K562 (cell line): ENCODE measurements around the gene GP1BB. TPM values are rescaled to one million over a fixed set of nuclear protein-coding genes. Genes with fewer than 3 reads are reported as not detected.

Source experiments
- ATAC-seq: fragments of 200-7000 bp; cut with Tn5 transposase; 3 replicates; pipeline ENCODE4 v1.9.1; 2020; ENCODE audit warnings: moderate library complexity
- BruUV-seq: library from RNA; stranded (reverse); fragments of 400-500 nt; replicated peaks from 2 replicates; lab custom pipeline; 2021; lab: Mats Ljungman, UMichigan
- CTCF ChIA-PET: fragments of 300-600 bp; formaldehyde crosslinking; extraction: SDS; loops from one replicate; lab custom pipeline; 2021; ENCODE audit warnings: low intra/inter-chr PET ratio; lab: Yijun Ruan, JAX
- POLR2A ChIA-PET: fragments of 300-600, 350-650 bp; sonication (Branson Sonifier 250); formaldehyde crosslinking; extraction: SDS; loops from one replicate; lab custom pipeline; 2021; ENCODE audit warnings: antibody characterized with exemption, inconsistent platforms; lab: Yijun Ruan, JAX
- DNase-seq, 4 experiments: peaks; one replicate each; pipeline versions ENCODE4 v3.0.0 to v3.0.0-alpha.2; 2011 to 2018; ENCODE audit warnings: low spot score in 3 of 4, mixed read lengths in 3 of 4; ENCODE audit errors: extremely low read depth in 1 of 4
- FAIRE-seq: peaks from 2 replicates; lab custom pipeline; 2011; peaks lifted over from hg19 to GRCh38; lab: Jason Lieb, UNC
- H2AFZ ChIP-seq: 2 replicates; pipeline ENCODE4 v1.6.0; 2011; ENCODE audit warnings: low read depth, low read length, control low read depth, inconsistent platforms
- H3K27ac ChIP-seq: fragments of 200-600 bp; 3 replicates; pipeline ENCODE4 v1.8.0; 2011; ENCODE audit warnings: low read depth, mild to moderate bottlenecking, control low read depth, inconsistent platforms, low read length, moderate library complexity, mixed read lengths; ENCODE audit errors: extremely low read depth
- H3K27me3 ChIP-seq, 2 experiments: fragments of 300-600 bp in 1 of 2; 2 replicates in 1 of 2; 3 replicates in 1 of 2; pipeline versions ENCODE4 v1.6.0 to v1.8.0; 2011; ENCODE audit warnings: inconsistent platforms in 2 of 2, low read length in 2 of 2, mild to moderate bottlenecking in 1 of 2, mixed read lengths in 1 of 2, moderate library complexity in 1 of 2; ENCODE audit not compliant: control insufficient read depth in 2 of 2, insufficient read depth in 2 of 2
- H3K36me3 ChIP-seq: fragments of 300-600 bp; 3 replicates; pipeline ENCODE4 v1.8.0; 2011; ENCODE audit warnings: mild to moderate bottlenecking, low read length, inconsistent platforms; ENCODE audit not compliant: control insufficient read depth, insufficient read depth
- H3K4me1 ChIP-seq, 2 experiments: fragments of 200-600 bp in 1 of 2; replicated peaks in 1 of 2; 2 replicates in 1 of 2; 3 replicates in 1 of 2; pipeline versions ENCODE4 v1.5.1 to v1.8.0; 2011; ENCODE audit warnings: inconsistent platforms in 2 of 2, low read length in 2 of 2, mild to moderate bottlenecking in 1 of 2, mixed read lengths in 1 of 2, moderate library complexity in 1 of 2; ENCODE audit not compliant: control insufficient read depth in 2 of 2, insufficient read depth in 2 of 2
- H3K4me2 ChIP-seq: 2 replicates; pipeline ENCODE4 v1.6.1; 2011; ENCODE audit warnings: low read length, control low read depth, inconsistent platforms, mixed read lengths; ENCODE audit not compliant: insufficient read depth
- H3K4me3 ChIP-seq: fragments of 200-600 bp; sonication (generic), shearing (Covaris generic); 2 replicates; pipeline ENCODE4 v1.5.1; 2016; ENCODE audit warnings: control low read depth, inconsistent platforms
- H3K79me2 ChIP-seq: fragments of 200-600 bp; 3 replicates; pipeline ENCODE4 v1.8.0; 2011; ENCODE audit warnings: low read length, inconsistent platforms; ENCODE audit not compliant: control insufficient read depth, insufficient read depth
- H3K9ac ChIP-seq, 2 experiments: 2 replicates each; pipeline versions ENCODE4 v1.6.0 to v1.6.1; 2011; ENCODE audit warnings: low read depth in 2 of 2, low read length in 2 of 2, control low read depth in 1 of 2, inconsistent platforms in 1 of 2, mild to moderate bottlenecking in 1 of 2, mixed read lengths in 1 of 2; ENCODE audit not compliant: insufficient read depth in 1 of 2
- H3K9me1 ChIP-seq: one replicate; pipeline ENCODE4 v1.6.0; 2011; ENCODE audit warnings: inconsistent platforms, mild to moderate bottlenecking, low read length, moderate library complexity; ENCODE audit not compliant: control insufficient read depth, insufficient read depth
- H3K9me3 ChIP-seq: replicated peaks from 2 replicates; pipeline ENCODE4 v1.5.1; 2011; ENCODE audit warnings: low read depth, low read length, inconsistent platforms; ENCODE audit not compliant: control insufficient read depth, insufficient read depth
- H4K20me1 ChIP-seq: replicated peaks from 2 replicates; pipeline ENCODE4 v1.6.1; 2011; ENCODE audit warnings: low read length, inconsistent platforms, mixed read lengths; ENCODE audit not compliant: control insufficient read depth, insufficient read depth
- CHD1 ChIP-seq: fragments of 200-600 bp; sonication (generic); IDR thresholded peaks from one replicate; pipeline ENCODE4 v1.6.1; 2012; ENCODE audit warnings: mild to moderate bottlenecking, moderate library complexity, low read length, inconsistent platforms
- FOS ChIP-seq: IDR thresholded peaks from 3 replicates; pipeline ENCODE4 v1.6.1; 2011; ENCODE audit not compliant: insufficient read length; ENCODE audit errors: extremely low read depth
- SMARCA5 ChIP-seq: fragments of 450-650 bp; IDR thresholded peaks from 2 replicates; pipeline ENCODE4 v1.6.1; 2016
- TAF9B ChIP-seq: fragments of 450-650 bp; IDR thresholded peaks from 2 replicates; pipeline ENCODE4 v1.6.1; 2018; ENCODE audit warnings: mild to moderate bottlenecking; ENCODE audit not compliant: partially characterized antibody
- whole genome bisulfite sequencing: fragments of 100-300 bp; shearing (Covaris generic); methylation state at CpG from one replicate; pipeline ENCODE4 v1.1.6; 2016; ENCODE audit warnings: low coverage, mixed read lengths; ENCODE audit not compliant: insufficient coverage; ENCODE audit errors: missing lambda C conversion rate; 5-methylcytosine and 5-hydroxymethylcytosine counted together
- in situ Hi-C: fragments of 300-500 bp; cut with MboI; formaldehyde crosslinking; loops from 4 replicates; pipeline ENCODE4 v1.15.0; 2018; ENCODE audit warnings: inconsistent platforms, mixed read lengths
- intact Hi-C: fragments of 100-400 bp; cut with micrococcal nuclease; formaldehyde crosslinking; loops from 2 replicates; pipeline ENCODE4 v1.14.2; 2022
- polyA plus RNA-seq, 8 experiments: library from polyadenylated mRNA; depleted of rRNA in 4 of 8; stranded (reverse) in 5 of 8; unstranded in 3 of 8; fragments of >200 nt; fragmentation: Nextera tagmentation in 2 of 8; fragmentation: Illumina TruSeq in 1 of 8; extraction: Ambion mirVana in 2 of 8; extraction: Trizol in 1 of 8; gene quantifications; 2 replicates each; pipeline versions ENCODE4 v1.2.1 to v1.2.3, GENCODE V29; 2011 to 2014; ENCODE audit warnings: inconsistent platforms in 1 of 8, missing spikeins in 1 of 8
- total RNA-seq, 7 experiments: library from RNA; depleted of rRNA in 6 of 7; stranded (reverse); fragments of >200 nt in 6 of 7; fragmentation: Illumina TruSeq in 2 of 7; extraction: Trizol in 2 of 7; gene quantifications; 2 replicates each; pipeline versions ENCODE4 v1.2.1 to v1.2.3, GENCODE V29; 2011 to 2021; ENCODE audit warnings: low replicate concordance in 1 of 7
- TF ChIP-seq, protein P1 (sequence below), 2 experiments: fragments of 450-650 bp in 1 of 2; sonication (generic) in 1 of 2; formaldehyde crosslinking in 1 of 2; IDR thresholded peaks in 1 of 2; conservative IDR thresholded peaks in 1 of 2; 2 replicates each; pipeline versions ENCODE4 v1.6.1 to v1.8.1; 2016 to 2023; ENCODE audit warnings: mild to moderate bottlenecking in 2 of 2, moderate library complexity in 2 of 2, inconsistent platforms in 1 of 2, missing genetic modification reagents in 1 of 2
- TF ChIP-seq, protein P2 (sequence below): fragments of 200-600 bp; sonication (generic); IDR thresholded peaks from one replicate; pipeline ENCODE4 v1.6.1; 2012; ENCODE audit warnings: mild to moderate bottlenecking, low read depth, low read length, inconsistent platforms

The GP1BB gene
- total and polyA plus RNA-seq, 9 of the 15 experiments (the other 6 are each of a cell fraction or from before 2014, with no cell fraction given) = 0.69 to 162 (median 2.8) TPM

- TF ChIP-seq, protein P1, sequence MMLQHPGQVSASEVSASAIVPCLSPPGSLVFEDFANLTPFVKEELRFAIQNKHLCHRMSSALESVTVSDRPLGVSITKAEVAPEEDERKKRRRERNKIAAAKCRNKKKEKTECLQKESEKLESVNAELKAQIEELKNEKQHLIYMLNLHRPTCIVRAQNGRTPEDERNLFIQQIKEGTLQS (IDR thresholded peaks at IDR 0.05) = no peak
- TF ChIP-seq, protein P1 (CRISPR knock-in tag; conservative IDR thresholded peaks at IDR 0.05) = 0 out of 2 replicates have a peak, but pooled peaks have one; percentile 10
Measured at GRCh38 chr22:19674129-19674928, 49.0 kb upstream of the GP1BB start (continued).

DNA sequence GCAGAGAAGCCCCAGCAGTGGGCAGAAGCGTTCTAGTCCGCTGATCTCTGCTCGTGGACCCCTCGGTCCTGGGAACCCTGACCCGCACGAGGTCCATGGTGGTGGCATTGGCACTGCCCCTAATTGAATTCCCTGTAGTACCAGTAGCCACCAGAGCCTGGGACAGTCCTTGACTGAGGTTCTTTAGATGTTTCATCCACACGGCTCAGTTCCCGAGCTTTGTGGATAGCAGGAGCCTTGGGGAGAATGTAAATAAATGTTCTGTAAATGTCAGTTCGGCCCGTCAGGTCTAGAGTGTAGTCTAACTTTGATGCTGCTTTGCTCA lies 48.4 kb upstream of the GP1BB start:
- no peaks in the 10 kb centered on the region for H4K20me1 ChIP-seq
- no peak overlapping the region for H3K4me2 ChIP-seq
- peak in 3 of 4 experiments; percentile 38 to 42 (median 38) for DNase-seq
- in situ Hi-C loops = no loop called here
- no peaks in the 10 kb centered on the region for H3K36me3 ChIP-seq
- no peaks in the 10 kb centered on the region for H3K9me1 ChIP-seq
- no peak overlapping the region for H3K4me3 ChIP-seq
- H3K27ac ChIP-seq = no peak overlapping the region
- H2AFZ ChIP-seq = peak overlapping the region; percentile 0; the same call in 1 of the 2 replicates
- ChIA-PET CTCF (interaction anchor here (1.1 kb wide), 1 partner anchor 43 kb away, joined by 3 read pairs; no protein-coding TSS in a partner anchor), POLR2A (interaction anchor here (0.7 to 10.5 kb wide), 8 partner anchors 9 to 252 kb away, joined by 3 to 80 read pairs (median 4); no protein-coding TSS in a partner anchor)
- 2% methylated on average over 10 of the region's 10 CpGs for WGBS
- peak overlapping the region in 1 of 2 experiments; percentile 29; a peak in 1 of 4 replicates for H3K9ac ChIP-seq
- intact Hi-C loops = no loop called here
- peaks cover 3% of the 10 kb centered on the region; the same call in 1 of the 2 replicates for H3K9me3 ChIP-seq
- peaks cover 2 to 6% of the 10 kb centered on the region in 2 experiments; a peak in 3 of 5 replicates for H3K4me1 ChIP-seq
- H3K27me3 ChIP-seq = peaks cover 33 to 49% of the 10 kb centered on the region in 2 experiments
- BruUV-seq = no TSS peak
- no peak for ATAC-seq
- FAIRE-seq = no peak
- H3K79me2 ChIP-seq = no peaks in the 10 kb centered on the region
- no peak for TF ChIP-seq SMARCA5
- TF ChIP-seq TAF9B = no peak
- peak; percentile 11 for TF ChIP-seq CHD1
- TF ChIP-seq, protein P2, sequence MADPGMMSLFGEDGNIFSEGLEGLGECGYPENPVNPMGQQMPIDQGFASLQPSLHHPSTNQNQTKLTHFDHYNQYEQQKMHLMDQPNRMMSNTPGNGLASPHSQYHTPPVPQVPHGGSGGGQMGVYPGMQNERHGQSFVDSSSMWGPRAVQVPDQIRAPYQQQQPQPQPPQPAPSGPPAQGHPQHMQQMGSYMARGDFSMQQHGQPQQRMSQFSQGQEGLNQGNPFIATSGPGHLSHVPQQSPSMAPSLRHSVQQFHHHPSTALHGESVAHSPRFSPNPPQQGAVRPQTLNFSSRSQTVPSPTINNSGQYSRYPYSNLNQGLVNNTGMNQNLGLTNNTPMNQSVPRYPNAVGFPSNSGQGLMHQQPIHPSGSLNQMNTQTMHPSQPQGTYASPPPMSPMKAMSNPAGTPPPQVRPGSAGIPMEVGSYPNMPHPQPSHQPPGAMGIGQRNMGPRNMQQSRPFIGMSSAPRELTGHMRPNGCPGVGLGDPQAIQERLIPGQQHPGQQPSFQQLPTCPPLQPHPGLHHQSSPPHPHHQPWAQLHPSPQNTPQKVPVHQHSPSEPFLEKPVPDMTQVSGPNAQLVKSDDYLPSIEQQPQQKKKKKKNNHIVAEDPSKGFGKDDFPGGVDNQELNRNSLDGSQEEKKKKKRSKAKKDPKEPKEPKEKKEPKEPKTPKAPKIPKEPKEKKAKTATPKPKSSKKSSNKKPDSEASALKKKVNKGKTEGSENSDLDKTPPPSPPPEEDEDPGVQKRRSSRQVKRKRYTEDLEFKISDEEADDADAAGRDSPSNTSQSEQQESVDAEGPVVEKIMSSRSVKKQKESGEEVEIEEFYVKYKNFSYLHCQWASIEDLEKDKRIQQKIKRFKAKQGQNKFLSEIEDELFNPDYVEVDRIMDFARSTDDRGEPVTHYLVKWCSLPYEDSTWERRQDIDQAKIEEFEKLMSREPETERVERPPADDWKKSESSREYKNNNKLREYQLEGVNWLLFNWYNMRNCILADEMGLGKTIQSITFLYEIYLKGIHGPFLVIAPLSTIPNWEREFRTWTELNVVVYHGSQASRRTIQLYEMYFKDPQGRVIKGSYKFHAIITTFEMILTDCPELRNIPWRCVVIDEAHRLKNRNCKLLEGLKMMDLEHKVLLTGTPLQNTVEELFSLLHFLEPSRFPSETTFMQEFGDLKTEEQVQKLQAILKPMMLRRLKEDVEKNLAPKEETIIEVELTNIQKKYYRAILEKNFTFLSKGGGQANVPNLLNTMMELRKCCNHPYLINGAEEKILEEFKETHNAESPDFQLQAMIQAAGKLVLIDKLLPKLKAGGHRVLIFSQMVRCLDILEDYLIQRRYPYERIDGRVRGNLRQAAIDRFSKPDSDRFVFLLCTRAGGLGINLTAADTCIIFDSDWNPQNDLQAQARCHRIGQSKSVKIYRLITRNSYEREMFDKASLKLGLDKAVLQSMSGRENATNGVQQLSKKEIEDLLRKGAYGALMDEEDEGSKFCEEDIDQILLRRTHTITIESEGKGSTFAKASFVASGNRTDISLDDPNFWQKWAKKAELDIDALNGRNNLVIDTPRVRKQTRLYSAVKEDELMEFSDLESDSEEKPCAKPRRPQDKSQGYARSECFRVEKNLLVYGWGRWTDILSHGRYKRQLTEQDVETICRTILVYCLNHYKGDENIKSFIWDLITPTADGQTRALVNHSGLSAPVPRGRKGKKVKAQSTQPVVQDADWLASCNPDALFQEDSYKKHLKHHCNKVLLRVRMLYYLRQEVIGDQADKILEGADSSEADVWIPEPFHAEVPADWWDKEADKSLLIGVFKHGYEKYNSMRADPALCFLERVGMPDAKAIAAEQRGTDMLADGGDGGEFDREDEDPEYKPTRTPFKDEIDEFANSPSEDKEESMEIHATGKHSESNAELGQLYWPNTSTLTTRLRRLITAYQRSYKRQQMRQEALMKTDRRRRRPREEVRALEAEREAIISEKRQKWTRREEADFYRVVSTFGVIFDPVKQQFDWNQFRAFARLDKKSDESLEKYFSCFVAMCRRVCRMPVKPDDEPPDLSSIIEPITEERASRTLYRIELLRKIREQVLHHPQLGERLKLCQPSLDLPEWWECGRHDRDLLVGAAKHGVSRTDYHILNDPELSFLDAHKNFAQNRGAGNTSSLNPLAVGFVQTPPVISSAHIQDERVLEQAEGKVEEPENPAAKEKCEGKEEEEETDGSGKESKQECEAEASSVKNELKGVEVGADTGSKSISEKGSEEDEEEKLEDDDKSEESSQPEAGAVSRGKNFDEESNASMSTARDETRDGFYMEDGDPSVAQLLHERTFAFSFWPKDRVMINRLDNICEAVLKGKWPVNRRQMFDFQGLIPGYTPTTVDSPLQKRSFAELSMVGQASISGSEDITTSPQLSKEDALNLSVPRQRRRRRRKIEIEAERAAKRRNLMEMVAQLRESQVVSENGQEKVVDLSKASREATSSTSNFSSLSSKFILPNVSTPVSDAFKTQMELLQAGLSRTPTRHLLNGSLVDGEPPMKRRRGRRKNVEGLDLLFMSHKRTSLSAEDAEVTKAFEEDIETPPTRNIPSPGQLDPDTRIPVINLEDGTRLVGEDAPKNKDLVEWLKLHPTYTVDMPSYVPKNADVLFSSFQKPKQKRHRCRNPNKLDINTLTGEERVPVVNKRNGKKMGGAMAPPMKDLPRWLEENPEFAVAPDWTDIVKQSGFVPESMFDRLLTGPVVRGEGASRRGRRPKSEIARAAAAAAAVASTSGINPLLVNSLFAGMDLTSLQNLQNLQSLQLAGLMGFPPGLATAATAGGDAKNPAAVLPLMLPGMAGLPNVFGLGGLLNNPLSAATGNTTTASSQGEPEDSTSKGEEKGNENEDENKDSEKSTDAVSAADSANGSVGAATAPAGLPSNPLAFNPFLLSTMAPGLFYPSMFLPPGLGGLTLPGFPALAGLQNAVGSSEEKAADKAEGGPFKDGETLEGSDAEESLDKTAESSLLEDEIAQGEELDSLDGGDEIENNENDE = no peak
- TF ChIP-seq FOS = no peak
